Measurements from ENCODE around the gene NDUFA7. TPM values are rescaled to one million over a fixed set of nuclear protein-coding genes. Genes with fewer than 3 reads are reported as not detected.

Gene NDUFA7
- total and polyA plus RNA-seq, 2 of the 13 experiments (the other 11 are each of a cell fraction or from before 2014, with no cell fraction given), result 64.5 to 71.5 TPM

GRCh38 chr19:8307965-8308866, 13.0 kb downstream of the NDUFA7 start, which contains the start of gene CD320 (continued):
- TF ChIP-seq FIP1L1 (IDR thresholded peaks at IDR 0.05; ENCODE audit: borderline replicate concordance, insufficient read depth, low read depth, low read length) (peak; percentile 81; the same call in 1 of the 2 replicates), GMEB2 (CRISPR knock-in tag; IDR thresholded peaks at IDR 0.05; ENCODE audit: low read depth) (peak; percentile 22; the same call in 1 of the 2 replicates), ZNF362 (CRISPR knock-in tag; IDR thresholded peaks at IDR 0.05; ENCODE audit: borderline replicate concordance) (peak; percentile 50; the same call in 1 of the 2 replicates), MXD4 (CRISPR knock-in tag; IDR thresholded peaks at IDR 0.05) (peak; percentile 99), ZNF354B (CRISPR knock-in tag; IDR thresholded peaks at IDR 0.05) (0 out of 2 replicates have a peak, but pooled peaks have one; percentile 45), RXRB (CRISPR knock-in tag; IDR thresholded peaks at IDR 0.05; ENCODE audit: borderline replicate concordance) (peak; percentile 38; the same call in 1 of the 2 replicates), NFKBIZ (CRISPR knock-in tag; IDR thresholded peaks at IDR 0.05) (no peak), ZNF547 (CRISPR knock-in tag; IDR thresholded peaks at IDR 0.05) (peak; percentile 99), ZNF773 (CRISPR knock-in tag; IDR thresholded peaks at IDR 0.05; ENCODE audit: borderline replicate concordance) (peak; percentile 95; the same call in 1 of the 2 replicates), NFE2L1 (CRISPR knock-in tag; IDR thresholded peaks at IDR 0.05; ENCODE audit: borderline replicate concordance) (peak; percentile 25; the same call in 1 of the 2 replicates), SALL1 (CRISPR knock-in tag; IDR thresholded peaks at IDR 0.05) (peak; percentile 94), CREBL2 (CRISPR knock-in tag; IDR thresholded peaks at IDR 0.05; ENCODE audit: borderline replicate concordance) (peak; percentile 76; the same call in 1 of the 2 replicates), RORA (CRISPR knock-in tag; IDR thresholded peaks at IDR 0.05) (no peak), HNRNPK (IDR thresholded peaks at IDR 0.05; ENCODE audit: low read depth, low read length, poor library complexity, severe bottlenecking) (no peak), TSC22D2 (CRISPR knock-in tag; IDR thresholded peaks at IDR 0.05; ENCODE audit: borderline replicate concordance) (no peak), EHMT2 (IDR thresholded peaks at IDR 0.05; ENCODE audit: borderline replicate concordance, low read depth, low read length) (no peak), ZBTB20 (CRISPR knock-in tag; IDR thresholded peaks at IDR 0.05; ENCODE audit: borderline replicate concordance, low read depth) (peak; percentile 90), RXRA (CRISPR knock-in tag; IDR thresholded peaks at IDR 0.05) (peak; percentile 54; the same call in 1 of the 2 replicates), XBP1 (CRISPR knock-in tag; IDR thresholded peaks at IDR 0.05) (0 out of 2 replicates have a peak, but pooled peaks have one; percentile 34), AKNA (CRISPR knock-in tag; IDR thresholded peaks at IDR 0.05; ENCODE audit: borderline replicate concordance) (no peak; the same call in none of the 2 replicates)

Measured in HepG2 (cell line).